A549 (cell line): ENCODE results near the gene SLC16A13. TPM values are rescaled to one million over a fixed set of nuclear protein-coding genes. Genes with fewer than 3 reads are reported as not detected.

Experiments
- ATAC-seq, 2 experiments: fragments of 200-7000 bp in 1 of 2; fragments of >200 bp in 1 of 2; cut with Nextera tagmentation in 1 of 2; cut with Tn5 transposase in 1 of 2; 3 replicates each; pipeline versions ENCODE4 v1.8.0 to v1.9.1; 2018 to 2020; ENCODE audit warnings: mild to moderate bottlenecking in 1 of 2, moderate library complexity in 1 of 2
- CTCF ChIA-PET: fragments of 300-600 bp; sonication (Branson Sonifier 250); formaldehyde crosslinking; extraction: SDS; loops from one replicate; lab custom pipeline; 2021; ENCODE audit warnings: antibody characterized with exemption, inconsistent platforms; lab: Yijun Ruan, JAX
- POLR2A ChIA-PET: fragments of 350-600 bp; formaldehyde crosslinking; extraction: SDS; loops from one replicate; lab custom pipeline; 2021; ENCODE audit warnings: antibody characterized with exemption, inconsistent platforms; lab: Yijun Ruan, JAX
- DNase-seq, 2 experiments: peaks; one replicate each; pipeline versions ENCODE4 v3.0.0 to v3.0.0-alpha.2; 2011 to 2016; ENCODE audit warnings: low read depth in 1 of 2, low spot score in 1 of 2
- FAIRE-seq: peaks from 2 replicates; lab custom pipeline; 2011; peaks lifted over from hg19 to GRCh38; lab: Jason Lieb, UNC
- H3K27ac ChIP-seq, 2 experiments: fragments of >200 bp; sonication (Bioruptor Twin); formaldehyde crosslinking; 3 replicates each; pipeline ENCODE4 v1.5.1; 2016 to 2017
- H3K4me1 ChIP-seq: fragments of >200 bp; sonication (Bioruptor Twin); formaldehyde crosslinking; 3 replicates; pipeline ENCODE4 v1.6.1; 2016
- H3K4me2 ChIP-seq: fragments of >200 bp; sonication (Bioruptor Twin); formaldehyde crosslinking; 3 replicates; pipeline ENCODE4 v1.6.1; 2016
- H3K4me3 ChIP-seq: fragments of >200 bp; sonication (Bioruptor Twin); formaldehyde crosslinking; 3 replicates; pipeline ENCODE4 v1.5.1; 2016
- H3K9me3 ChIP-seq: fragments of >200 bp; sonication (Bioruptor Twin); formaldehyde crosslinking; 3 replicates; pipeline ENCODE4 v1.6.1; 2016
- BHLHE40 ChIP-seq: IDR thresholded peaks from 2 replicates; pipeline ENCODE4 v1.6.1; 2012; ENCODE audit warnings: low read depth, low read length, inconsistent platforms
- CBX2 ChIP-seq: fragments of 200-600 bp; sonication (generic); IDR thresholded peaks from 2 replicates; pipeline ENCODE4 v1.6.1; 2016; ENCODE audit warnings: low read depth, mild to moderate bottlenecking, borderline replicate concordance
- CBX8 ChIP-seq: fragments of 200-600 bp; sonication (generic); IDR thresholded peaks from 2 replicates; pipeline ENCODE4 v1.6.1; 2016
- CHD2 ChIP-seq: fragments of 150-350 bp; IDR thresholded peaks from 2 replicates; pipeline ENCODE4 v1.6.1; 2014; ENCODE audit warnings: low read length; ENCODE audit not compliant: partially characterized antibody
- EHMT2 ChIP-seq: fragments of 200-600 bp; sonication (generic); IDR thresholded peaks from 2 replicates; pipeline ENCODE4 v1.6.1; 2016; ENCODE audit warnings: antibody characterized with exemption, low read depth, mild to moderate bottlenecking, moderate library complexity
- ESRRA ChIP-seq: fragments of 150-350 bp; IDR thresholded peaks from 2 replicates; pipeline ENCODE4 v1.6.1; 2014; ENCODE audit warnings: mild to moderate bottlenecking, low read length, borderline replicate concordance
- GATA3 ChIP-seq: IDR thresholded peaks from 2 replicates; pipeline ENCODE4 v1.6.1; 2012; ENCODE audit warnings: borderline replicate concordance
- HDAC2 ChIP-seq: fragments of 200-600 bp; sonication (generic); IDR thresholded peaks from 2 replicates; pipeline ENCODE4 v1.6.1; 2016
- HOXA7 ChIP-seq: fragments of 250-450 bp; sonication (Bioruptor Pico); IDR thresholded peaks from 2 replicates; pipeline ENCODE4 v1.5.0; 2020; ENCODE audit warnings: mild to moderate bottlenecking, moderate library complexity
- KDM1A ChIP-seq: fragments of 200-600 bp; sonication (generic); IDR thresholded peaks from 2 replicates; pipeline ENCODE4 v1.6.1; 2016; ENCODE audit warnings: low read depth, mild to moderate bottlenecking
- KDM5A ChIP-seq: fragments of 200-600 bp; sonication (generic); IDR thresholded peaks from 2 replicates; pipeline ENCODE4 v1.6.1; 2016; ENCODE audit warnings: antibody characterized with exemption, mild to moderate bottlenecking
- MAFK ChIP-seq: fragments of 450-650 bp; IDR thresholded peaks from 2 replicates; pipeline ENCODE4 v1.6.1; 2014; ENCODE audit not compliant: partially characterized antibody
- MAZ ChIP-seq: fragments of 150-350 bp; IDR thresholded peaks from 2 replicates; pipeline ENCODE4 v1.6.1; 2014; ENCODE audit warnings: antibody characterized with exemption, low read depth, low read length, borderline replicate concordance
- NPAS2 ChIP-seq: fragments of 250-450 bp; sonication (Bioruptor Pico); IDR thresholded peaks from 2 replicates; pipeline ENCODE4 v1.8.0; 2022; ENCODE audit warnings: mild to moderate bottlenecking, moderate library complexity, borderline replicate concordance
- POLR2A ChIP-seq: IDR thresholded peaks from 2 replicates; pipeline ENCODE4 v1.6.1; 2012; ENCODE audit warnings: mild to moderate bottlenecking, low read length
- POLR2AphosphoS2 ChIP-seq: conservative IDR thresholded peaks from 2 replicates; pipeline ENCODE4 v1.6.1; 2012; ENCODE audit warnings: low read length, improper control_type of control experiment, inconsistent platforms
- SREBF2 ChIP-seq: fragments of 450-650 bp; IDR thresholded peaks from 2 replicates; pipeline ENCODE4 v1.6.1; 2014; ENCODE audit warnings: mild to moderate bottlenecking, moderate library complexity
- TFCP2L1 ChIP-seq: fragments of 250-450 bp; sonication (Bioruptor Pico); IDR thresholded peaks from 2 replicates; pipeline ENCODE4 v1.5.0; 2021; ENCODE audit warnings: mild to moderate bottlenecking
- TP53 ChIP-seq: fragments of 250-450 bp; sonication (Bioruptor Pico); IDR thresholded peaks from 2 replicates; pipeline ENCODE4 v1.5.0; 2021; ENCODE audit warnings: mild to moderate bottlenecking, moderate library complexity
- ZC3H11A ChIP-seq: fragments of 450-650 bp; IDR thresholded peaks from 2 replicates; pipeline ENCODE4 v1.6.1; 2014; ENCODE audit warnings: antibody characterized with exemption, mild to moderate bottlenecking
- WGBS: methylation state at CpG from one replicate; pipeline ENCODE4 v1.1.6; 2017; ENCODE audit errors: missing lambda C conversion rate; 5-methylcytosine and 5-hydroxymethylcytosine counted together
- polyA plus RNA-seq, 4 experiments: library from polyadenylated mRNA; depleted of rRNA in 3 of 4; stranded (reverse); fragments of >200 nt; fragmentation: RNase III in 1 of 4; extraction: RNeasy Plus Mini Kit Qiagen cat#74134 plus additional on column Dnase treatment in 1 of 4; gene quantifications; 2 replicates in 3 of 4; 3 replicates in 1 of 4; pipeline ENCODE4 v1.2.3, GENCODE V29; 2011 to 2017
- TF ChIP-seq, protein P1 (sequence below): fragments of 250-450 bp; sonication (Bioruptor Pico); IDR thresholded peaks from 2 replicates; pipeline ENCODE4 v1.5.0; 2020; ENCODE audit warnings: low read depth, mild to moderate bottlenecking, moderate library complexity
- TF ChIP-seq, protein P2 (sequence below): fragments of 250-450 bp; sonication (Bioruptor Pico); IDR thresholded peaks from 2 replicates; pipeline ENCODE4 v1.5.0; 2021; ENCODE audit warnings: mild to moderate bottlenecking, moderate library complexity, borderline replicate concordance
- TF ChIP-seq, protein P3 (sequence below): fragments of >200 bp; sonication (Bioruptor Twin); formaldehyde crosslinking; IDR thresholded peaks from 2 replicates; pipeline ENCODE4 v1.6.1; 2016
- TF ChIP-seq, protein P4 (sequence below): fragments of 150-350 bp; IDR thresholded peaks from 2 replicates; pipeline ENCODE4 v1.6.1; 2014; ENCODE audit warnings: low read depth, mild to moderate bottlenecking, low read length
- TF ChIP-seq, protein P5 (sequence below): IDR thresholded peaks from 2 replicates; pipeline ENCODE4 v1.6.1; 2012
- TF ChIP-seq, protein P6 (sequence below): fragments of 450-650 bp; IDR thresholded peaks from 2 replicates; pipeline ENCODE4 v1.6.1; 2014; ENCODE audit warnings: antibody characterized with exemption

SLC16A13 gene
- polyA plus RNA-seq, 2 of the 4 experiments (the other 2 are of a cell fraction) = 8.0 to 10.9 TPM

DNA sequence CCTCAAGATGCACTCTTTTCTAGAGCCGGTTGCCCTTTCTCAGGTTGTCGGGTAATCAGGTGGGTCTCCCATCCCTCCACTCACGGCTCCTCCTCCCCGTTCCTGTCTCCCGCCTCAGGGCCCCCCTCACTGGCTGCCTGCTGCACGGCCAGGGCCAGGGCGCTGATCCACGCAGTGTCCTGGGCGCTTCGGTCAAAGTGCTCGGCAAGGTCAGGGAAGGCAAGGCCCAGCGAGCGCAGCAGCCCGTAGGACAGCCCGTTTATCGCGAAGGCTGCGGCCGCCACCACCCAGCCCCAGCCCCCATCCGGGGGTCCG is 7.3 kb downstream of the SLC16A13 start:
- H3K9me3 ChIP-seq = no peaks in the 10 kb centered on the region
- CTCF ChIA-PET = interaction anchor here (1.0 to 34.0 kb wide), 5 partner anchors 12 to 253 kb away, joined by 3 to 1477 read pairs (median 132); partner anchors contain the start of genes ASGR1 and ASGR2
- peak overlapping the region; percentile 77 for H3K4me2 ChIP-seq
- 72% methylated on average over 14 of the region's 21 CpGs for WGBS
- peak overlapping the region in 1 of 2 experiments; percentile 76; a peak in 3 of 6 replicates for H3K27ac ChIP-seq
- FAIRE-seq = no peak
- no peak for DNase-seq
- no peak for TF ChIP-seq CBX8
- TF ChIP-seq CHD2 = no peak
- no peak for TF ChIP-seq ZC3H11A
- TF ChIP-seq TFCP2L1 = no peak
- TF ChIP-seq, protein P1, sequence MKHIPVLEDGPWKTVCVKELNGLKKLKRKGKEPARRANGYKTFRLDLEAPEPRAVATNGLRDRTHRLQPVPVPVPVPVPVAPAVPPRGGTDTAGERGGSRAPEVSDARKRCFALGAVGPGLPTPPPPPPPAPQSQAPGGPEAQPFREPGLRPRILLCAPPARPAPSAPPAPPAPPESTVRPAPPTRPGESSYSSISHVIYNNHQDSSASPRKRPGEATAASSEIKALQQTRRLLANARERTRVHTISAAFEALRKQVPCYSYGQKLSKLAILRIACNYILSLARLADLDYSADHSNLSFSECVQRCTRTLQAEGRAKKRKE (CRISPR knock-in tag) = no peak
- TF ChIP-seq KDM5A = no peak
- TF ChIP-seq NPAS2 (CRISPR knock-in tag) = no peak
- TF ChIP-seq, protein P2, sequence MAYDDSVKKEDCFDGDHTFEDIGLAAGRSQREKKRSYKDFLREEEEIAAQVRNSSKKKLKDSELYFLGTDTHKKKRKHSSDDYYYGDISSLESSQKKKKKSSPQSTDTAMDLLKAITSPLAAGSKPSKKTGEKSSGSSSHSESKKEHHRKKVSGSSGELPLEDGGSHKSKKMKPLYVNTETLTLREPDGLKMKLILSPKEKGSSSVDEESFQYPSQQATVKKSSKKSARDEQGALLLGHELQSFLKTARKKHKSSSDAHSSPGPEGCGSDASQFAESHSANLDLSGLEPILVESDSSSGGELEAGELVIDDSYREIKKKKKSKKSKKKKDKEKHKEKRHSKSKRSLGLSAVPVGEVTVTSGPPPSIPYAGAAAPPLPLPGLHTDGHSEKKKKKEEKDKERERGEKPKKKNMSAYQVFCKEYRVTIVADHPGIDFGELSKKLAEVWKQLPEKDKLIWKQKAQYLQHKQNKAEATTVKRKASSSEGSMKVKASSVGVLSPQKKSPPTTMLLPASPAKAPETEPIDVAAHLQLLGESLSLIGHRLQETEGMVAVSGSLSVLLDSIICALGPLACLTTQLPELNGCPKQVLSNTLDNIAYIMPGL (CRISPR knock-in tag) = no peak
- TF ChIP-seq CBX2 = no peak
- no peak for TF ChIP-seq EHMT2
- TF ChIP-seq MAZ = no peak
- H3K4me3 ChIP-seq = peak overlapping the region; percentile 23; the same call in 2 of the 3 replicates
- POLR2A ChIA-PET = no interaction called here
- ATAC-seq = peak in 1 of 2 experiments; percentile 17; a peak in 3 of 6 replicates
- peaks cover 19% of the 10 kb centered on the region for H3K4me1 ChIP-seq

DNA sequence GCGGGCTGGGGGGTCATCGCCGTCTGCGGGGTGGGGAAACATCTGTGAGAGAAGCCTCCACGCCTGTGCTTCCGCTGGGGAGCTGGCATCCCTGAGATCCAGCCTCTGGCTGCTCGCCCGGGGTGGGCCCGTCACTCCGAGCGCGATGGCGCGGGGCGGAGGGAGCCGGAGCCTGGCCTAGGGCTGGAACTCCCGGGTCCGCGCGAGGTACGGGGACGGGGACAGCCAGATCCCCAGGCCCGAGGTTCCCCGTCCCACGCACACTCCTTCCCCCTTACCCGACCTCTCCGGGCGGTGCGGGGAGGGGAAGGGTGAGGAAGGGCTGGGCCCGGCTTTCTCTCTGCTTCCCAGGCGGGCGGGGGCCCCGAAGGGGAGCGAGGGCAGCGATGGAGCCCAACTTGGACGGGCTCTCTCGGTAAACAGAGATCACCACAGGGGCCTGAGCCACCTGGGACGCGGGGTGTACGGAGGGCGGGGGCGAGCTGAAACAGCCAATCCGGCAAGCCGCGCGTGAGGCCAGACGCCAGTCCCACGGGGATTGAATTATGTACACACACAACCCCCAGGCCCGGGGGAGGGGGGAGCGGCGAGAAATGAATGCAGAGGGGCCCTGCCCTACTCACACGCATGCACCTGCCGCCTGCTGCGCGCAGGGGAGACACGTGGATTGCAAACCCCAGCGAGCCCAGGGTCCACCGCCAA is 7.8 kb downstream of the SLC16A13 start, which contains the start of gene SLC16A11:
Gene SLC16A11 (minus strand): TSS at position 596 of the 702 bp plus-strand sequence. CDS start 579 bp downstream, at position 17.
- TF ChIP-seq HOXA7 (CRISPR knock-in tag) (no peak), BHLHE40 (no peak), POLR2A (no peak; the same call in 1 of the 2 replicates), KDM1A (no peak), ESRRA (no peak), SREBF2 (no peak), POLR2AphosphoS2 (no peak), HDAC2 (no peak), NPAS2 (CRISPR knock-in tag) (no peak), TP53 (CRISPR knock-in tag) (no peak), CHD2 (no peak), TFCP2L1 (no peak), ZC3H11A (no peak), GATA3 (no peak), MAFK (no peak)
- TF ChIP-seq, protein P3, sequence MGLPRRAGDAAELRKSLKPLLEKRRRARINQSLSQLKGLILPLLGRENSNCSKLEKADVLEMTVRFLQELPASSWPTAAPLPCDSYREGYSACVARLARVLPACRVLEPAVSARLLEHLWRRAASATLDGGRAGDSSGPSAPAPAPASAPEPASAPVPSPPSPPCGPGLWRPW = no peak
- TF ChIP-seq, protein P4, sequence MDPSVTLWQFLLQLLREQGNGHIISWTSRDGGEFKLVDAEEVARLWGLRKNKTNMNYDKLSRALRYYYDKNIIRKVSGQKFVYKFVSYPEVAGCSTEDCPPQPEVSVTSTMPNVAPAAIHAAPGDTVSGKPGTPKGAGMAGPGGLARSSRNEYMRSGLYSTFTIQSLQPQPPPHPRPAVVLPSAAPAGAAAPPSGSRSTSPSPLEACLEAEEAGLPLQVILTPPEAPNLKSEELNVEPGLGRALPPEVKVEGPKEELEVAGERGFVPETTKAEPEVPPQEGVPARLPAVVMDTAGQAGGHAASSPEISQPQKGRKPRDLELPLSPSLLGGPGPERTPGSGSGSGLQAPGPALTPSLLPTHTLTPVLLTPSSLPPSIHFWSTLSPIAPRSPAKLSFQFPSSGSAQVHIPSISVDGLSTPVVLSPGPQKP = no peak
- TF ChIP-seq, protein P2 (CRISPR knock-in tag) = no peak
- TF ChIP-seq, protein P5, sequence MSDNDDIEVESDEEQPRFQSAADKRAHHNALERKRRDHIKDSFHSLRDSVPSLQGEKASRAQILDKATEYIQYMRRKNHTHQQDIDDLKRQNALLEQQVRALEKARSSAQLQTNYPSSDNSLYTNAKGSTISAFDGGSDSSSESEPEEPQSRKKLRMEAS = no peak
- TF ChIP-seq, protein P6, sequence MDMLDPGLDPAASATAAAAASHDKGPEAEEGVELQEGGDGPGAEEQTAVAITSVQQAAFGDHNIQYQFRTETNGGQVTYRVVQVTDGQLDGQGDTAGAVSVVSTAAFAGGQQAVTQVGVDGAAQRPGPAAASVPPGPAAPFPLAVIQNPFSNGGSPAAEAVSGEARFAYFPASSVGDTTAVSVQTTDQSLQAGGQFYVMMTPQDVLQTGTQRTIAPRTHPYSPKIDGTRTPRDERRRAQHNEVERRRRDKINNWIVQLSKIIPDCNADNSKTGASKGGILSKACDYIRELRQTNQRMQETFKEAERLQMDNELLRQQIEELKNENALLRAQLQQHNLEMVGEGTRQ = no peak
- Histone ChIP-seq H3K9me3 (no peaks in the 10 kb centered on the region), H3K4me1 (peaks cover 19% of the 10 kb centered on the region), H3K4me2 (peak within 1 kb of the TSS; percentile 77), H3K4me3 (peak within 1 kb of the TSS; percentile 23; the same call in 2 of the 3 replicates), H3K27ac (peak within 1 kb of the TSS; percentile 5 to 76; a peak in 3 of 6 replicates)
- FAIRE-seq = no peak
- ChIA-PET POLR2A (no interaction called here), CTCF (interaction anchor here (0.6 to 34.0 kb wide), 13 partner anchors 7 to 1014 kb away, joined by 3 to 1477 read pairs (median 36); partner anchors contain the start of genes ASGR1, ASGR2 and SLC16A13)
- peak; percentile 7 to 50; a peak in 4 of 6 replicates for ATAC-seq
- 48% methylated on average over 53 of the region's 58 CpGs for WGBS
- no peak for DNase-seq
